ENCODE results near the gene ZMYND10.

The ZMYND10 gene

DNA sequence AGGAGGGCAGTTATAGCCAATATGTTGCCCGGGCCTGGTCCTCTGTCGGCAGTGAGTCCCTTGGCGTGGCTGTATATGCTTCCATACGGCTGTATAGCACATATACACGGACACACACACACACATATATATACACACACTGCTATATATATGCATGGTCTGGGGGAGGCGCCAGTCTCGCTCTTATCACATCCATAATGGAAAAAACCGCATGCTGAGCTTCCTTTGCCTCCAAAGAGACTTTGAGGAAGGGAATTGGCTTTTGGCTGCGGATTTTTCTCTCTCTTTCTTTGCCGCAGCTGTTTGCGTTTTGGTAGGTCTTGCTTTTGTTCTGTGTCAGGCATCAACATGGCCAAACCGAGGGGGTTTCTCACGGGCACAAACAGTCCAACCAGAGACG, 25.1 kb upstream of the ZMYND10 start:
- no peak for DNase-seq

DNA sequence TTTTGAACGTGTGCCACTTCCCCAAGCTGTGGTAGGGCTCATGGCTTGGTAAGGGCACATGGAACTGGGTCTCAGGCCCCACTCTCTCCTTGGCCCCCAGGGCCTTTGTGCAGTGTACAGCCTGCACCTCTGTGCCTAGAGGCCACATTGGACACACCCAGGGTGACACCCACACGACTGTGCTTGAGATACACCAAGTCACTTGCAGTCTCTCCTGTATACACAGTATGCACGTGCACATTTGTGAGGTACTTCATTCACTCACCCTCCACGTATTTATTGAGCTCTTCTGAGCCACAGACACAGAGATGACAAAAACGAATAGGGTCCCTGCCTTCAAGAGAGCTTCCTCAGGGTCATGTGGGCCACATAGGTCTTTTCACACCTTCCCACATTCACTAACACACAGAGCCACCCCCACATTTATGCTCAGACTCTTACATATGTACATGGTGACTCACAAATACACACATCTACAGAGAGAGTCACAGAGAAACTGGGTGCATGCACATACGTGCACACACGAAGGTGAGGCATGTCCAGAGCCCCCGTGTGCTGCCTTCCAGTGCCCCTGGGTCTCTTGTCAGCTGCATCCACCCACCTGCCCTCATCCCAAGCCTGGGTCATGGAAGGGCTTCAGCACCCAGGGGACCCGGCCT, 23.6 kb upstream of the ZMYND10 start:
- DNase-seq: no peak

DNA sequence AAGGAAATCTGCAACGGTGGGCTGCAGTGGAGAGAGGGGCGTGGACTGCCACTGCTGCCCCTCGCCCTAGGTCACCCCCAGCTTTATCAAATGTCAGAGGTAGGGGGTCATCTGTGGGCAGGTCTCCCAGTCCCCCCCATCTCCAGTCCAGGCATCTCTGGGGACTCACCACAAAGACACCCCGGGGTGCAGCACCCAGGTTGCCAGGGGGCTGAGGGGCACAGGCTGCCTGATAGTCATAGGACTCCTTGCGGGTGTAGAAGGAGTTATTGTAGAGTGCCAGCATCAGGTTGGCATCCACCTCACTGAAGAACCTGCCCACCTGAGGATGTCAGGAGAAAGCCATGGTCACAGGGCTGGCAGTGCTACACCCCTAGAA, 20.3 kb upstream of the ZMYND10 start:
- DNase-seq: no peak

DNA sequence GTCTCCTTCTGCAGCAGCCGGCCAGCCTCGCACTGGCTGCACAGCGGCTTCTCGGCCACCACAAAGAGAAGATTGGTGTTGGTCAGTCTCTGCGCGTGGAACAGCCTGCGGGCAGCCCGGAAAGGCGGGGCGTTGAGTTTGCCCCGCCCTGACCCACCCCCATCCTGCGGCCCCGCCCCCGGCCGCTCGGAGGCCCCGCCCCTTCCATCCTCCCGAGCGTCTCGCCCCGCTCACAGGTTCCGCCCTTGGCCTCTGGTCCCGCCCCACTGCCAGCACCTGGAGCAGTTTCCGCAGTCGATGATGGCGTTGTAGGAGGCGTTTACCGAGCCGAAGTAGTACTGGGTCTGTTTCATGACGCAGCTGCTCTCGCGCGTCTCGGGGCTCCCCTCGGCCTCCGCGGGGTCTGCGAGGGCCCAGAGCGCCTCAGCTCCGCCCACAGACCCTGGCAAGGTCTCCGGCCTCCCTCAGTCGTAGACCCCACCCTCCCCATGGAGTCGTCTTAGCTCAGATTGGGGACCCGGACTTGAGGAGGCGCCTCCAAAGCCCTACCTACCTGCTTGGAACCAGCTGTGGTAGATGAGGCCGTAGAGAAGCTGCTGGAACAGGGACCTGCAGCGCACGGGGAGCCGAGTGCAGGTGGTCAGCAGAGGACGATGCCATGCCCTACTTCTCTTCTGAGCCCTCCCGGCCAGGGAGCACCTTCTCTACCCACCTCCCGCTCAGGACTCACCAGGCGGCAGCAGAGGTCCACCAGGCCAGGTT, 19.7 kb upstream of the ZMYND10 start:
- DNase-seq: no peak

DNA sequence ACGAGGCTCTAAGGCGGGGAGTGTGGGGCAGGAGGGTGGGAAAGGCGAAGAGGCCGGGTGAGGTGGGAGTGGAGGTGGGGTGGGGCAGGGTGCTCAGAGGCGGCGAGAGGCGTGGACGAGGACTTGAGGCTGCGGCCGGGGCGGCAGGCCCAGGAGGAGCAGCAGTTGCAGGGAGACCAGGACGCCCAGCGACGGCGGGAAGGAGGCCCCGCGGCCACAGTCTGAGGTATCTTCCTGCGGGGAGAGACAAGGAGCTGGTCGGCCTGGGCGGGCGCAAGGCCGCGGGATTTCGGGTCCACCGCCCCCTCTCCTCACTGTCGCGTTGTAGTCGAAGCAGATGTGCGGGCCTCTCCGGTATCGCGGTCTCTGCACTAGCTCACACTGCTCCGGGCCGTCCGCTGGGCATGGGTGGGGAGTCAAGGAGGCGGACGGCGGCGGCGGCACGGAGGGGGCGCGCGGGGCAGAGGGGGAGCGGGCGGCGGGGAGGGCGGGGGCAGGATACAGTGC, 19.1 kb upstream of the ZMYND10 start:
- DNase-seq: no peak

DNA sequence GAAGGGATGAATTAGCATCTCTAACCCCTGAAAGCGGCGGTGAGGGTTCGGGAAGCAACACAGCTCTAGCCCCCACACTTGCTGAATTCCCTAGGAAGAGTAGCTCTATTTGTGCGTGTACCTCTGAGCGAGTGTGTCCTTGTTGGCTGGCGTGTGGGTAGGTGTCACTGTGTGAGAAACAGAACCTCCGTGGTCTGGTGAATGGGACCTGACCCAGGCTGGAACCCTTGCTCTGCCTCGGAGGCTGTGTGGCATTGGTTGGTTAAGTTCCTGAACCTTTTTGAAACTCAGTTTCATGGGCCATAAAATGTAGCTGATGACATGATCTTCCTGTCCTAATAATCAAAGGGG, 14.2 kb upstream of the ZMYND10 start:
- DNase-seq: no peak

DNA sequence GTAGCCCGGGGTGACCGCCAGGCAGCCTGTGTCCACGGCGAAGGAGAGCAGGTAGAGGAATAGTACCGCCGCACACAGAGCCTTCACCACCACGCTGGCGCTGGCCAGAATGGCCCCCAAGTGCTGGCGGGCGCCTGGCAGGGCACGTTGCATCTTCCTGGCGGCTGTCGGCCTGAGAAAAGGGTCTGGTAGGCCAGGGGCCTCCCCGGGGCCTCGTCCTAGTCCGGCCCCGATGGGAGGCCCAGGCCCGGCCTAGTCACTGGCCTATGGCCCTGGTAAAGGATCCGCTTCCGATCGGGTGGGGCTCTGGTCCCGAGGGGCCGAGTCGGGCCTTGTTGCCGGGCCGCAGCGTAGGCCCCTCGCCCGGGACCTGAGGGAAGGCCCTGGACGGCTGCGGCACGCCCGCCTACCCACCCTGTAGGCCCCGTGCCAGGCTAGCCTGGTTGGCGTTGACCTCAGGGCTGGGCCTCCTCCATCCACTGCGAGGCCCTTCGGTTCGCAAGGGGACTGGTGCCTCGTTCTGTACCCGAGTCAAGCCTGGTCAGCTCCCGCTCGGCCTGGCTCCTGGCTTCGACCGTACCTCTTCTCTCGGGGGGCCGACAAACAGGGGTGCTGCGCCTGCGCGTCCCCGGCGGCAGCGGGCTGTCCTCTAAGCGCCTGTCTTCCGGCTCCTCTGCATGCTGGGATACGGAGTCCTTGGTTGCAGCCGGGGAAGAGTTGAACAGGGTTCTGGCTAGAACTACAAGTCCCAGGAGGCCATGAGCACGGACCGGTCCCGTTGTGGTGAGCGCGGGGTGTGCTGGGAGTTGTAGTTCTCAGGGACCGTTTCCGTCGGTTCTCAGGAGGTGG, 13.6 kb upstream of the ZMYND10 start, which contains the start of gene TMEM115:
TMEM115 (minus strand) TSS at position 611 of the 849 bp plus-strand sequence; CDS start at position 153, 458 bp downstream.
- DNase-seq: peak; percentile 99

DNA sequence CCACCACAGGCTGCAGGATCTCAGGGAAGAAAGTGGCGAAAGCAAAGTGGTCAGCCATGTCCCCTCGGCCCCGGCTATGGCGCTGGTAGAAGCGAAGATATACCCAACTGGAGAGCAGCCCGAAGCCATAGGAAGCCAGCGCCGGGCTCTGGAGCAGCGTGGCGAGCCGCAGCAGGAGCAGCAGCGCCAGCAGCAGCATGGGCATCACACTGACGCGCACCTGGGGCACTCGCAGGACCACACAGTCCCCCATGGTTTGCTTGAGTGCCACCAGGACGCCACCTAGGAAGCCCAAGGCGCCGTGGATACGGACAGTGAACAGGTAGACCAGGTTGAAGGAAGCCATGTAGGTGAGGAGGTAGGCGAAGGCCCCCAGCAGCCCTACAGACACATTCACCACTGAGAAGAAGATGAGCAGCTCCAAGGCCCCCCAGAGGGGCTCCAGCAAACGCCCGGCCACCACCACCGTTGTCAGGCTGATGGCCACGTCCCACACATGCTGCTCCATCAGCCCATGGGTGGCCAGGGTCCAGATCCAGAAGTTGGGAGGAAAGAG, 12.9 kb upstream of the ZMYND10 start:
- no peak for DNase-seq

DNA sequence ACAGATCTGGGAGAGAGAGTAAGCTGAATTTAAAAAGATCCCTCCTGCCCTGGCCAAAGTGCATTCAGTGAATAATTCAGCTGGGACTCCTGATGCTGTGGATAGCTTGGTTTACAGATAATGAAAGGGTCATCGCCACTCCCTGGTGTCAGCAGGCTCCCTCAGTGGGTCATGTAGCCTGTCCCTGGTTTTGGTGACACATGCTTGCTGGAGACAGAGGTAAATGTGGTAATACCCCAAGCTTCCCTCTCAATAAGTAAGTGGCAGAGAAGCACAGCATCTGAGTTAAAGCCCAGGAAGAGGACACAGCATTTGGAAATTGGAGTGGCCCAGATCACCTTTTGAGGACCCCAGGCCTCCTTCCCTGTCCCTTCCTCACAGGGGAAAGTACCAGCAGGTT, 11.9 kb upstream of the ZMYND10 start:
- no peak for DNase-seq

DNA sequence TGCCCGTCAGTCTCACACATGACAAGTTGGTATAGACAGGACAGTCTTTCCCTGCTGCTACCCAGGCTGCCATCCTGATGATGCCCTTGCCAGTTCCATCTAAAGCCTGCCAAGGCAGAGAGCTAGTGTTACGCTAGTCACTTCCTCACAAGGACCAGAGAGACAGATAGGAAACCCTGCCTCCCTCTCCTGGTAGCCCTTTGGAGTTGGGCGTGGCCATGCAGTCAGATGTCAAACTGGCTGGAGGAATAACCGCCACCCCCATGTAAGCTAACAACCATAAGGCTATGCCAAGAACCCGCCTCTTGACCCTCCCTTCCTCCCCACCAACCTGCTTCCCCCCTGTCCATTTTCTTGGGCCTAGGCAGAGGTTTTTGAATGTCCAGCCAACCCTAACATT, 11.0 kb upstream of the ZMYND10 start:
- no peak for DNase-seq

DNA sequence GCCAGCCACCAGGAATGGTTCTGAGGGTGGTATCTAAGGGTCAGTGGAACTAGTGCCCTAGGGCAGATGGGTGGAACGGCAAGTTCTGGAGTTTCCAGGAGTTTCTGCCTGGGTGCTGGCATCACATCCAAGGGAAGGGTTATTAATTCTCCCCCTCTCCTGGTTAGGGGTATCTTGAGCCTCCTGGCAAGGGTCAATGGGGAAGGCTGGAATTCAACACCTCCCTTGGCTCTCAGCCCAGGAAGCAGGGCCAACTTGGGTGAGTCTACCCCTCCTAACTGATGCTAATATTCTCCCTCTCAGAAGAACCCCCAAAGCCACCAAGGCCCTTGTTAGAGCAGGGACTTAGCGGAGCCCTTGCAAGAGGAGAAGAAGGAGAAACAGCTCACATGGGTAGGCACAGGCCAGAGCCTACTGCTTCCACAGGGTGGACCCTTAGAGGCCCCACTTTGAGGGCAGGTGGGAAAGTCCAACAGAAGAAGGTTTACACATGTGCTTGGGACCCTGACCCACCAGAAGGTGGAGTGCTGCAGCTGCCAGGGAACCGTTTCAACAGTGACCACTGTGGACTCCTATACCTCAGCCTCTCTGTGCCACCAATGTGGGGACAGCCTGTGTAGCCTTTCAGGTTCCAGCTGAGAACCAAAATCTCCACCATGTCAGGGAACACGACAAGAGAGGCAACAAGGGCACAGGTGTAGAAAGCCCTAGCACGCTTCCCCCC, 10.5 kb upstream of the ZMYND10 start:
- DNase-seq: no peak

DNA sequence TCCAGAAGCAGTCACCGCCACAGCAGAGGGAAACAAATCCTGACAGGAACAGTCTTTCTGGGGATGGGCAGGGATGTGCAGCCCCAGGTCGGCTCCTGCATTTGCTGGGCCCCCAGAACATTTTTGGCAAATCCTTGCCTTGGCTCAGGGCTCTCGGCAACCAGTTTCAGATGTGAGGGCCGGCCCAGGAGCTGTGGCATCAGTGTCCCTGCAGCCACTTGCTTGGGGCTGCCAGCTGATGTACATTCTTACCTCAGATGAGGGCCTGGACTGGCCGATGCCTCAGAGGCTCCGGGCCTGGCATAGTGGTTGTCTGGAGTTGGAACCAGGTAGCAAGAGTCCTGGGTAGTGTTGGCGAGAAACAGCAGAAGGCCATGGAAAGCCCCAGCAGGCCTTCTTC, 9.3 kb upstream of the ZMYND10 start:
- DNase-seq: no peak

DNA sequence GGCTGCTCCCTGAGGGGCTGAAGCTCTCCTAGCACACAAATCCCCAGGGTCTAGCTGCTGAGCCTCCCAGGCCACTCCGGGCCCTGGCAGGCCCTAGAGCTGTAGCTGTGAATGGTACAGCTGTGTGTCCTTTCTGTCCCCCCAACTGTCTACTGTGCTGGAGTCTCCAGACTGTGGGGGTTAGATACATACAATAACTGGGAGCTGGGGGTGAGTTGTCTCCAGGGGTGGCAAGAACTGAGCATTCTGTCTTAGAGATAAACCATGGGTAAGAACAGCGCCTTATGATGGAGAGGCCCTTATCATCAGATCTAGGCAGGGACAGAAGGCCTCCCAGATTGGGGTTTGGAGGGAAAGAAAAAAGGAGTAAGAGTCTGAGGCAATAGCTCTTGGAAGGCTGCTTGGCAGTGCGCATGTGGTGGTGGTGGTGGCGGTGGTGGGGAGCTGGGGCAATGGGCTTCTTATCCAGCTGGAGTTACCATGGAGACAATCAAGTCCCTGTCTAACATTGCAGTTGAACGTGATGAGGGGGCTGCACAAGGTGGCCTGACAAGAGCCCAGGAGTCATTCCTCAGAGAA, 8.7 kb upstream of the ZMYND10 start:
- DNase-seq: no peak

DNA sequence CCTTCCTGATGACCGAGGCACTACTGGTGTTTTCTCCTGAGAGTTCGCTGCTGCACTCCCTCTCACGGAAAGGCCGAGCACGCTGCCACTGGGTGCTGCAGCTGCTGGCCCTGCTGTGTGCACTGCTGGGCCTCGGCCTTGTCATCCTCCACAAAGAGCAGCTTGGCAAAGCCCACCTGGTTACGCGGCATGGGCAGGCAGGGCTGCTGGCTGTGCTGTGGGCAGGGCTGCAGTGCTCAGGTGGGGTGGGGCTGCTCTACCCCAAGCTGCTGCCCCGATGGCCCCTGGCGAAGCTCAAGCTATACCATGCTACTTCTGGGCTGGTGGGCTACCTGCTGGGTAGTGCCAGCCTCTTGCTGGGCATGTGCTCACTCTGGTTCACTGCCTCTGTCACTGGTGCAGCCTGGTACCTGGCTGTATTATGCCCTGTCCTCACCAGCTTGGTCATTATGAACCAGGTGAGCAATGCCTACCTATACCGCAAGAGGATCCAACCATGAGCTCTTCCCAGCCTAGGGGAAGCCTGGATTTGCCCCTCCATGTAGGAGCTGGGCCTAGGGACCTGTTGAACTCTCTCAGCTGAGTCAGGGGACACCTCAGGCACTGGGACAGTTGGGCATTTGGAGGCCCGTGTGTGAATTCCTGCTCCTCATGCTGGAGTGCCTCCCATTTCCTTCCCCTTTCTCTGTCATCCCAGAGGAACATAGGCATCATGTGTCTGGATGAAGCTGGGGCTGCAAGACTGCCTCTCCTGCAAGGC, 7.9 kb upstream of the ZMYND10 start:
- DNase-seq: no peak

DNA sequence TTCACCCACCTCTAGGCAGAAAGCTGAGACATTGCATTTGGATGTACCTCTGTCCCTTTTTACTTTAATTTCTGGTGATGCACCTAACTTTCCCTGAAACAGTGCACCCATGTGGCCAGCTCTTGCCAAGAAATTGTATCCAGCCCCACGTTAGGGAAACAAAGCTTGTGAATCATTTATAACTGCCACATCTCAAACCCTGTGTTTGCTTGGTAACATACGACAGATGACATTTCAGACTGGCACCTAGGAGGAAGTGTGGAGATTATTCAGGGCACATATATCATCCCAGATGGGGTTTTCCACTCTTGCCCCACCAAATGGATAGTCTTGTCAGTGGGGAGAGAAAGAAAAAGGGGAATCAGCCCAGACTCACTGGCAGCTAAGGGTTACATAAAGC, 7.2 kb upstream of the ZMYND10 start:
- DNase-seq: no peak

DNA sequence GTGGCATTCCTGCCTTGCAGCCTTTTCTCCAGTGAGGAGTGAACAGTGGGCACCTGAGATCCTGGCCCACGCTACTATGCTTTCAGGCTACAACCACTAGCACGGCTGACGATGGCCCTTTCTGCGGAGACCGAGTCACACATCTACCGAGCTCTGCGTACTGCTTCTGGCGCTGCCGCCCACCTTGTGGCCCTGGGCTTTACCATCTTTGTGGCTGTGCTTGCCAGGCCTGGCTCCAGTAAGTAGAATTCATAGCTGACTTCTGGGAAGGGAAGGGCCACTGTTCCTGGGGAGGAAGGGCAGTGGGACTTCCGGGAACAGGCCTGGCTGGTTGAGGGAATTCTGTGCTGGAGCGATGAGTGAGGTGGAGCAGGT, 5.8 kb upstream of the ZMYND10 start:
- DNase-seq: no peak

DNA sequence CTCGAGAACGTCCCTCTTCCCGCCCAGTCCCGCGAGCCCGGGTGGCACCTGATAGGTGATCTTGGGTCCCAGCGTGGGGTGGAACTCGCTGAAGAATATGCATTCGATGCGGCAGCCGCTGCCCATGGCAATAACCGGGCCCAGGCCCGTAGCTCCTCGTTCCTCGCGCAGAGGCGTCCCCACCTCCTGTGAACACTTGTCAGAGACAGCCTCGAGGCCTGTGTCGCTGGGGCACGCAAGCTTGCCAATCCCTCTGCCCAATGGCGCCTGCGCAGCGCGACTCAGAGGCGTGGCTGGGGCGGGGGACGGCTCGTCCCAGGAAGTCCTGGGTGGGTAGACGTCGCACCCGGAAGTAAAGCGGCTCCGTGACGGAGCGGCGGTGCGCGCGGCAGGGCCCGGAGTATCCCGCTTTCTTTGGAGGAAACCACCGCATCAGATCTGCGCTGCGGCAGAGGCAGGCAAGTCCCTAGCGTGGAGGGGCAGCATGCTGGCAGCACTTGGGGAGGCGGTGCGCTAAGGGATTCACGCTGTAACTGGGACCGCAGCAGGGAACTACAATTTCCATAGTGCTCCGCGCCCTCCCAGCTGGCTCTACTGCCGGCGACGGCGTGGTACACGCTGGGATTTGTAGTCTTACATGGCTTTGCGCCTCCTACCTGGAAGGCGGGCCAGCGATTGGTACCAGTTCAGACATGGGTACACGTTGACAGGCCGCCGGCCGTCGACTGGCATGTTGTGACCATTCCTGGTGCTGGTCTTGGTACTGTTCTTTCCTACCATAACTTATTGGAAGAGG, 5.2 kb upstream of the ZMYND10 start, which contains the start of the genes CYB561D2 and NPRL2:
CYB561D2 (plus strand) TSS at position 336 of the 796 bp plus-strand sequence. CDS start 572 bp downstream, outside the sequence.
NPRL2 (minus strand) TSS at position 249 of the 796 bp plus-strand sequence; CDS start at position 126, 123 bp downstream.
- DNase-seq: peak; percentile 80

DNA sequence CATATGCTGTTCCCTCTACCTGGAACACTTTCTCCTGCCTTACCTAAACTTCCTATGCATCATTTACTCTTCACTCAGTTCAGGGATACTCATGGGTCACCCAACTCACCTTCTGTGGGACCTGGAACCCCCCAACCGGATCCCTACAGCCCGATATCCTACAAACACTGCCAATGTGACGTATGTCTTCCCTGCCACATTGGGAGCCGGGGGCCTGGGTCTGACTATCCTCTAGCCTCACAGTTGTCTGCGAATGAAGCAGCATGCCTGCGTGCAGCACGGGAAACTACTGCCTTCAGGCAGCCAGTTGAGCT, 4.6 kb upstream of the ZMYND10 start:
- no peak for DNase-seq

DNA sequence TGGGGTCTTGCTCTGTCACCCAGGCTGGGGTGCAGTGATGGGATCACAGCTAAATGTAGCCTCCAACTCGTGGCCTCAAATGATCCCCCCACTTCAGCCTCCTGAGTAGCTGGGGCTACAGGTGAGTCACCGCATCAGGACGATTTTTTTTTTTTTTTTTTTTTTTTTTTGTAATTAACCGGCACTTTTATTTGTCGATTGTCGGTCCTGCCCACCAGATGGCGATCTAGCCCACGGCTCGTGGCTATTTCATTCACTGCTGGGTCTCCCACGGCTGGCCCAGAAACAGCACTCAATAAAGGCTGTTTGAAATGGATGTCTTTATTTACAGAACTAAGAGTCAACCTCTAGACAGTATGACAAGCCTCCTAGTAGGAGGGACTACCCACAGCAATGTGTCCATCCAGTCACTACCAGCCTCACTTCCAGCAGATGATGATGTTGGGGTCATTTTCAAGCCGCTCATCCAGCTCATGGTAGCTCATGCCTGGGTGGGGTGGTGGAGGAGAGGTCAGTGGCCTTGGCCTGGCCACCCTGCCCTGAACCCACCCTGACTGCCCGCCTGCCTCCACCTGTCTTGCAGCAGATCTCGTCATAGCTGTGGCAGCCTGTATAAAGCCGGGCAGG, 1.8 kb upstream of the ZMYND10 start:
- DNase-seq: peak; percentile 28

DNA sequence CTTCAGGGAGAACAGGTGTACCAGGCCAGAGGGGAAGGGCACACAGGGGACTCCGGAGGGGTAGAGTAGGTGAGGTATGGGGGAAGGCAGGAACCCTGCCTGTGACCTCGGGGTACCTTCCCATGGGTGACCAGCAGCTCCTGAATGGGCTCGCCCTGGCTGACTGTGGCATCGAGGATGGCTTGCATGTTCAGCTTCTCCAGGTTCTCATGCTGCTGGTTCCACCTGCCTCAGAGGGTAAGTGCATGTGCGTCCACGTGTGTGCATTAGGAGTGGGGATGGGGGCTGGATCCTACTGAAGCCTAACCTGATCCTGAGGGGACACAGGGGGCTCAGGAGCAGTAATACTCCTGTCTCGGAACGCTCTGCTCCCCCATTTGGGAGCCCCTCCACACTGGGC, 524 bp downstream of the ZMYND10 start:
- DNase-seq: no peak

Measured in SIG-M5 (cell line).